Jurkat, Clone E6-1 (cell line): ENCODE measurements around the gene UBQLN4. TPM values are rescaled to one million over a fixed set of nuclear protein-coding genes. Genes with fewer than 3 reads are reported as not detected.

Source experiments
- DNase-seq: peaks from one replicate; pipeline ENCODE4 v3.0.0-alpha.2; 2011; ENCODE audit warnings: low read depth, low spot score
- H3K4me3 ChIP-seq: 2 replicates; pipeline ENCODE4 v1.5.1; 2011; ENCODE audit warnings: mild to moderate bottlenecking, low read length, control low read depth, moderate library complexity
- polyA plus RNA-seq: library from polyadenylated mRNA; unstranded; fragments of >200 nt; gene quantifications from one replicate; pipeline ENCODE4 v1.2.1, GENCODE V29; 2012; ENCODE audit warnings: missing spikeins; ENCODE audit not compliant: insufficient read length, insufficient read depth

UBQLN4 gene
- 23.1 TPM for polyA plus RNA-seq

DNA sequence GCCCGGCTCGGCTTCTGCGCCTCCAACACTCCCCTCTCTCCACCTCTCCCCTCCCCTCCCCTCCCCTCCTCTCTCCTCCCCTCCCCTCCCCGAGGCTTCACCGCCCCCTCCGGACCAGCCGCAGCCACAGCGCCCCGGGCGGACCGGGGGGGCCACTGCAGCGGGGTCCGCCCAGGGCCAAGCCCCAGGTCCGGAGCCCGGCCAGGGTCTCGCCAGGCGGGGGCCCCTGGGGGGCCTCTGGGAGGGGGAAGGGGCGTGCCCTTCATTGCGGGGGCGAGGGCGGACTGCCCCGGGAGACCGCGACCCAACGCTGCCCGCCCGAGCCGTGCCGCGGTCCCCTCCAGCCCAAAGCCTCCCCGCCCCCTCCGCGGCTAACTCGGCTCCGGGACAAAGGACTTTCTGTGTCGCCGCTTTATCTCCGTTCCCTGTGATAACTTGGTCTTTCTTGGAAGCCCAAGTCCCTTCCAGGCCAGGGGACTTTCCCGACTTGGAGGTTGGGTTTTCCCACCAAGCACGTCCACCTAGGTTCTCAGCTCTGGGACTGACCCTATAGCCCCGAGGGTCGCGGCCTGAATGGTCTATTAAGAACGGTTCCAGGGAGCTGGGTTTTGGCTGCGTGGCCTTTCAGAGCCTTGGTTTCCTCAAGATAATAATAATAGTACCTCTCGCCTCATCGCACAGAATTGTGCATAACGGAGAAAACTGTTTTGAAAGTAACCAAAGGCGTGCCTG, at the start of gene UBQLN4:
Gene UBQLN4 (minus strand): TSS at position 31 of the 732 bp plus-strand sequence. CDS start 97 bp downstream, outside the sequence.
- H3K4me3 ChIP-seq: peak within 1 kb of the TSS; percentile 76
- DNase-seq: peak; percentile 66

GRCh38 chr1:156102633-156103511, 49.3 kb upstream of the UBQLN4 start:
- no peak for DNase-seq
- no peak overlapping the region for H3K4me3 ChIP-seq

- H3K4me3 ChIP-seq: no peak overlapping the region
- DNase-seq: no peak
Observed at GRCh38 chr1:156101880-156102279, 48.3 kb upstream of the UBQLN4 start.

GRCh38 chr1:156100205-156100995, 46.8 kb upstream of the UBQLN4 start:
- DNase-seq: no peak

DNA sequence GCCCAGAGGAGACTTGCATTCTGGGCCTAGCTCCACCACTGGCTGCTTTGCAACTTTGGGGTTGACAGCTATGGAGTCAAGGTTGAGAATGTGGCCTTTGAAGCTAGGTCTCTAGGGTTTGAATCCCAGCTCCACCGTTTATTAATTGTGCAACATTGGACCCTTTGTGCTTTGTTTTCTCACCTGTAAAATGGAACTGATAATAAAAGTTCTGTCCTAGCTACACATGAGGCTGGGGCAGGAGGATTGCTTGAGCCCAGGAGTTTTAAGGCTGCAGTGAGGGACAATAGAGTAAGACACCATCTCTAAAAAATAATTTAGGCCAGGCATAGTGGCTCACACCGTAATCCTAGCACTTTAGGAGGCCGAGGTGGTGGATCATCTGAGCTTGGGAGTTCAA, 45.7 kb upstream of the UBQLN4 start:
- H3K4me3 ChIP-seq: no peak overlapping the region
- no peak for DNase-seq

More at GRCh38 chr1:156100205-156100995, 46.8 kb upstream of the UBQLN4 start:
- H3K4me3 ChIP-seq: no peak overlapping the region

- no peak for DNase-seq
- no peak overlapping the region for H3K4me3 ChIP-seq
Observed at GRCh38 chr1:156098784-156099183, 45.2 kb upstream of the UBQLN4 start.

- H3K4me3 ChIP-seq: no peak overlapping the region
- no peak for DNase-seq
Observed at GRCh38 chr1:156097499-156098178, 44.0 kb upstream of the UBQLN4 start.

DNA sequence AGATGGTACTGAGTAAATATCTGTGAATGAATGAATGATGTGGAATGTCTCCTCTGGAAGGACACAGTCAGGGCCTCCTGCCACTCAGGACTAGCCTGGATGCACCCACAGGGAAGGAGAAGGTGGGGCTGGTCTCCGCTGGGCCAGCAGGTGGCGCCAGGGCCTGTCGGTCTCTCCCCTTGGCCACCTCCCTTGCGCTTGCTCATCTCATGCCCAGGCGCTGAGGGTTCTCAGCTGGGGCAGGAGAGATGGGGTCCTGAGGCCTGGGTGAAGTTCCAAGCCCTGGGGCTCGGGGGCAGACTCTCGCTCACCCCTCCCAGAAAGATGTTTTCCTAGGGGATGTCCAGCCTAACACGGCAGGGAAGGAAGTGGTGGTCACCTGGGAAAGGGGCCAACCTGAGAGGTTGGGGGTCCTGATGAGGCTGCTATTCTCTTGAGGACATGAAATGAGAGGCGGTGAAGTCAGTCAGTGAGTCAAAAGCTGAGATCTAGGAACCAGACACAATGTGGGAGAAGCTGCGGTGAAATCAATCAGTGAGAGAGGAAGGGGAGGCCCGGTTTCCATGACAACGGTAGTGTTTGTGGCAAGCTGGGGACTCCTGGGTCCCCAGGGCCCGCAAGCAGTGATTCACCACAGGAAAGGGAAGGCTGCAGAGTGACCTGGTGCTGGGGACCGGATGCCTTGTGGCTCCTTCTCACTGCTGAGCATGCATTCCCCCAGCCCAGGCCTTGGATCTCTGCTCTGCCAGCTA, 43.2 kb upstream of the UBQLN4 start:
- peak; percentile 72 for DNase-seq

GRCh38 chr1:156095906-156096508, 42.4 kb upstream of the UBQLN4 start:
- H3K4me3 ChIP-seq: no peak overlapping the region

More for the DNA sequence above, 43.2 kb upstream of the UBQLN4 start:
- H3K4me3 ChIP-seq: no peak overlapping the region

GRCh38 chr1:156091610-156092009, 38.0 kb upstream of the UBQLN4 start:
- DNase-seq: no peak
- H3K4me3 ChIP-seq: no peak overlapping the region

More at GRCh38 chr1:156095906-156096508, 42.4 kb upstream of the UBQLN4 start:
- no peak for DNase-seq

DNA sequence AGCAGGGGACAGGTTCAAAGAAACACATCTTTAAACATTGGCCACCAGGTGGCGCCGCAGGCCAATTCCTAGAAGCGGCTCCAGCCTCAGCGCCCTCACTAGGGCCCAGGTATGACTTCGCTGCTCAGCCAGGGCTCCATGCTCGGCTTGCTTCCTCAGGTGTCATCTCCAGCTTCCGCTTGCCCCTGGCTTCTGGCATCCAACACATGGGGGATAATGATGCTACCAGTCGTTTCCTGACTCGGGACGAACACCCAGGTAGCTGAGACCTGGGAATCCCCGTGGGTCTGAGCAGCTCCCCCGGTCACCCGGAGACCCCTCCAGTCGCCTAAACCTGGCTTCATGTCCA, 37.2 kb upstream of the UBQLN4 start:
- peak; percentile 76 for DNase-seq
- no peak overlapping the region for H3K4me3 ChIP-seq

GRCh38 chr1:156090138-156090839, 36.7 kb upstream of the UBQLN4 start:
- no peak for DNase-seq

DNA sequence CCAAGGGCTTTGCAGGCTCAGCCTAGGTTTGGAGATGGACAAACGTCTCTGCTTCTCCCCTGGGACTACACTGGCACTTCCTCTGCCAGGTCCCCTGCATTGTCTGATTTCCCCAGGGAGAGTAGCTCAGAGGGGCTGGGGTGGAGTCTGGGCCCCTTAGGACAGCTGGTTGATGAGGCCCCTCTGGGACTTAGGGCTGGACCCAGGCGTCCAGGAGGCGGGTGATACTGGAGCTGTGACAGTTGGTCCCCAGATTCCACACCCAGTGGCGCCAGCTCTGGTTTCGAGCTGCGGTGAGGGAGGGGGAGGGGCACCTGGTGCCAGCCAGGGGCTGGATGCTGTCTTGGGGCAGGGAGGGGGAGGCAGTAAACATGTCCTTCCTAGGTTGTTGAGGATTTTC, 36.1 kb upstream of the UBQLN4 start:
- DNase-seq: no peak
- no peak overlapping the region for H3K4me3 ChIP-seq

More at GRCh38 chr1:156090138-156090839, 36.7 kb upstream of the UBQLN4 start:
- no peak overlapping the region for H3K4me3 ChIP-seq

- no peak for DNase-seq
- H3K4me3 ChIP-seq: no peak overlapping the region
Observed at GRCh38 chr1:156086256-156086662, 32.7 kb upstream of the UBQLN4 start.

GRCh38 chr1:156083800-156084790, 30.5 kb upstream of the UBQLN4 start:
- H3K4me3 ChIP-seq: no peak overlapping the region
- no peak for DNase-seq
